Naive B cell (primary cell): ENCODE data around the gene CD81. TPM values are rescaled to one million over a fixed set of nuclear protein-coding genes. Genes with fewer than 3 reads are reported as not detected.

ENCODE experiments used
- ATAC-seq, 2 donors: fragments of 150-1000 bp; cut with Tn5 transposase; 2 replicates each; pipeline ENCODE4 v1.10.0; 2021; ENCODE audit warnings: low read depth in 2 of 2, mild to moderate bottlenecking in 2 of 2, moderate library complexity in 2 of 2
- DNase-seq: peaks from one replicate; pipeline ENCODE4 v3.0.0; 2022
- H3K27ac Mint-ChIP-seq, 6 donors: one replicate each; pipeline ENCODE4 v1.8.0; 2020 to 2022; ENCODE audit warnings: mild to moderate bottlenecking in 6 of 6, mixed read lengths in 6 of 6, moderate library complexity in 5 of 6, inconsistent platforms in 2 of 6
- H3K27me3 Mint-ChIP-seq, 3 donors: one replicate each; pipeline ENCODE4 v1.8.0; 2021 to 2022; ENCODE audit warnings: mixed read lengths in 3 of 3, mild to moderate bottlenecking in 1 of 3
- H3K36me3 Mint-ChIP-seq, 2 donors: one replicate each; pipeline ENCODE4 v1.8.0; 2020 to 2022; ENCODE audit warnings: mixed read lengths in 2 of 2, inconsistent platforms in 1 of 2, mild to moderate bottlenecking in 1 of 2
- H3K4me1 Mint-ChIP-seq, 3 donors: one replicate each; pipeline ENCODE4 v1.8.0; 2020 to 2022; ENCODE audit warnings: mixed read lengths in 3 of 3, inconsistent platforms in 1 of 3, mild to moderate bottlenecking in 1 of 3, moderate library complexity in 1 of 3
- H3K4me3 Mint-ChIP-seq, 8 donors: one replicate each; pipeline ENCODE4 v1.8.0; 2020 to 2022; ENCODE audit warnings: mild to moderate bottlenecking in 8 of 8, mixed read lengths in 8 of 8, moderate library complexity in 8 of 8, inconsistent platforms in 2 of 8
- H3K9me3 Mint-ChIP-seq, 7 donors: one replicate each; pipeline ENCODE4 v1.8.0; 2020 to 2022; ENCODE audit warnings: mixed read lengths in 7 of 7, mild to moderate bottlenecking in 5 of 7, inconsistent platforms in 2 of 7, moderate library complexity in 1 of 7
- polyA plus RNA-seq, 6 donors: library from polyadenylated mRNA; unstranded; fragments of 300-500 nt; fragmentation: Illumina TruSeq; gene quantifications; one replicate each; pipeline ENCODE4 v1.2.3, GENCODE V29; 2021; ENCODE audit warnings: low read depth in 6 of 6

CD81 gene
- polyA plus RNA-seq, 6 donors from 2014 or later: 110 to 279 (median 240) TPM

GRCh38 chr11:2382936-2383851 lies 6.1 kb downstream of the CD81 start:
- Mint-ChIP-seq H3K4me3 (peak overlapping the region; percentile 74 to 94 (median 84)), H3K27me3 (no peaks in the 10 kb centered on the region), H3K36me3 (no peaks in the 10 kb centered on the region), H3K4me1 (peaks cover 62 to 92% (median 91%) of the 10 kb centered on the region in 3 donors), H3K9me3 (peaks cover 0 to 1% (median 0%) of the 10 kb centered on the region in 7 donors), H3K27ac (peak overlapping the region; percentile 67 to 96 (median 88))
- peak; percentile 15 to 16 for ATAC-seq
- no peak for DNase-seq

GRCh38 chr11:2383852-2384804 lies 7.0 kb downstream of the CD81 start:
- Mint-ChIP-seq H3K4me1 (peaks cover 61 to 89% (median 89%) of the 10 kb centered on the region in 3 donors), H3K27me3 (no peaks in the 10 kb centered on the region), H3K27ac (peak overlapping the region; percentile 86 to 98 (median 98)), H3K9me3 (no peaks in the 10 kb centered on the region), H3K36me3 (no peaks in the 10 kb centered on the region), H3K4me3 (peak overlapping the region; percentile 84 to 96 (median 94))
- peak; percentile 67 for DNase-seq
- peak; percentile 36 to 39 for ATAC-seq

- H3K9me3 Mint-ChIP-seq: no peaks in the 10 kb centered on the region
- H3K4me3 Mint-ChIP-seq: peak overlapping the region; percentile 84 to 96 (median 94)
- DNase-seq (peak; percentile 73), ATAC-seq (peak; percentile 46 to 52)
- peak overlapping the region; percentile 86 to 98 (median 98) for H3K27ac Mint-ChIP-seq
- no peaks in the 10 kb centered on the region for H3K36me3 Mint-ChIP-seq
- no peaks in the 10 kb centered on the region for H3K27me3 Mint-ChIP-seq
- peaks cover 67 to 90% (median 89%) of the 10 kb centered on the region in 3 donors for H3K4me1 Mint-ChIP-seq
Observed at GRCh38 chr11:2385156-2386151, 8.3 kb downstream of the CD81 start.

- Mint-ChIP-seq H3K27ac (peak overlapping the region in 4 of 6 donors; percentile 66 to 98 (median 84)), H3K4me3 (peak overlapping the region; percentile 84 to 96 (median 94)), H3K36me3 (no peaks in the 10 kb centered on the region), H3K9me3 (no peaks in the 10 kb centered on the region), H3K27me3 (no peaks in the 10 kb centered on the region), H3K4me1 (peaks cover 67 to 88% (median 83%) of the 10 kb centered on the region in 3 donors)
- no peak for ATAC-seq
- no peak for DNase-seq
Observed at GRCh38 chr11:2386591-2386990, 9.5 kb downstream of the CD81 start.

- H3K27ac Mint-ChIP-seq: peak overlapping the region in 5 of 6 donors; percentile 9 to 85 (median 63)
- peak overlapping the region; percentile 40 to 96 (median 84) for H3K4me3 Mint-ChIP-seq
- H3K9me3 Mint-ChIP-seq: no peaks in the 10 kb centered on the region
- no peaks in the 10 kb centered on the region for H3K27me3 Mint-ChIP-seq
- H3K36me3 Mint-ChIP-seq: no peaks in the 10 kb centered on the region
- DNase-seq (no peak), ATAC-seq (no peak)
- peaks cover 62 to 88% (median 76%) of the 10 kb centered on the region in 3 donors for H3K4me1 Mint-ChIP-seq
Observed at GRCh38 chr11:2387266-2387987, 10.3 kb downstream of the CD81 start.

- H3K27ac Mint-ChIP-seq: peak overlapping the region in 4 of 6 donors; percentile 37 to 89 (median 79)
- no peaks in the 10 kb centered on the region for H3K27me3 Mint-ChIP-seq
- ATAC-seq (no peak), DNase-seq (no peak)
- H3K4me3 Mint-ChIP-seq: peak overlapping the region; percentile 61 to 90 (median 79)
- H3K4me1 Mint-ChIP-seq: peaks cover 52 to 88% (median 69%) of the 10 kb centered on the region in 3 donors
- H3K9me3 Mint-ChIP-seq: no peaks in the 10 kb centered on the region
- H3K36me3 Mint-ChIP-seq: no peaks in the 10 kb centered on the region
Observed at GRCh38 chr11:2388431-2389376, 11.6 kb downstream of the CD81 start.

GRCh38 chr11:2389377-2390026 lies 12.4 kb downstream of the CD81 start:
- no peaks in the 10 kb centered on the region for H3K36me3 Mint-ChIP-seq
- no peak for DNase-seq
- peak overlapping the region in 5 of 6 donors; percentile 16 to 92 (median 75) for H3K27ac Mint-ChIP-seq
- peak overlapping the region; percentile 61 to 90 (median 79) for H3K4me3 Mint-ChIP-seq
- ATAC-seq: no peak
- peaks cover 49 to 88% (median 70%) of the 10 kb centered on the region in 3 donors for H3K4me1 Mint-ChIP-seq
- H3K9me3 Mint-ChIP-seq: no peaks in the 10 kb centered on the region
- no peaks in the 10 kb centered on the region for H3K27me3 Mint-ChIP-seq

GRCh38 chr11:2390091-2390724 lies 13.1 kb downstream of the CD81 start:
- DNase-seq (no peak), ATAC-seq (no peak)
- peak overlapping the region; percentile 61 to 90 (median 79) for H3K4me3 Mint-ChIP-seq
- H3K27ac Mint-ChIP-seq: peak overlapping the region in 4 of 6 donors; percentile 69 to 89 (median 80)
- H3K36me3 Mint-ChIP-seq: no peaks in the 10 kb centered on the region
- H3K4me1 Mint-ChIP-seq: peaks cover 50 to 86% (median 69%) of the 10 kb centered on the region in 3 donors
- H3K27me3 Mint-ChIP-seq: no peaks in the 10 kb centered on the region
- no peaks in the 10 kb centered on the region for H3K9me3 Mint-ChIP-seq

- Mint-ChIP-seq H3K36me3 (no peaks in the 10 kb centered on the region), H3K4me1 (peaks cover 48 to 81% (median 64%) of the 10 kb centered on the region in 3 donors), H3K27ac (peak overlapping the region in 4 of 6 donors; percentile 69 to 86 (median 80)), H3K27me3 (no peaks in the 10 kb centered on the region), H3K4me3 (peak overlapping the region in 6 of 8 donors; percentile 43 to 83 (median 56)), H3K9me3 (no peaks in the 10 kb centered on the region)
- ATAC-seq (no peak), DNase-seq (no peak)
Observed at GRCh38 chr11:2390725-2391151, 13.6 kb downstream of the CD81 start.
